Measurements from ENCODE around the gene VPS37D. TPM values are rescaled to one million over a fixed set of nuclear protein-coding genes. Genes with fewer than 3 reads are reported as not detected.

The VPS37D gene
- total and polyA plus RNA-seq, 8 donors = 0.55 to 2.4 (median 2.2) TPM; not detected in 4

DNA sequence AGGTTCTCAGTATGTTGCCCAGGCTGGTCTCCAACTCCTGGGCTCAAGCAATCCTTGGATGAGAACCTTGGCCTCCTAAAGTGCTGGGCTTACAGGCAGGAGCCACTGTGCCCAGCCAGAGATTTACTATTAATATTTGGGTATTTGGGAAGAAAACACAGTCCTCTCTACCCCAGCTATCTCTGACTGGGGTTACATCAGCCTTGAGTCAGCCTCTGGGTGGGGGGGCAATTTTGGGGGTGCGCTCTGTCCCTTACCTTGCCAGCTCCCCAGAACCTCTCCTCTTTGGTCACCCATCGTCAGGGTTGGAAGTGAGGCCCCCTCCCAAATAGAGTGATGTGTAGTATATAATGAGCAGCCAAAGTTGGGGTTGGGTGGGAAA is 45.1 kb upstream of the VPS37D start:
- Histone ChIP-seq H3K27me3 (peaks cover 11 to 70% (median 61%) of the 10 kb centered on the region in 3 donors), H3K9me3 (no peaks in the 10 kb centered on the region), H3K4me1 (peaks cover 17 to 25% (median 23%) of the 10 kb centered on the region in 4 donors), H3K36me3 (no peaks in the 10 kb centered on the region), H3K27ac (no peak overlapping the region), H3K4me3 (peak overlapping the region in 1 of 4 donors; percentile 53)
- 28 to 45% (median 36%) methylated on average over 2 of the region's 2 CpGs for WGBS, 5 donors
- DNase-seq = no peak
- intact Hi-C loops (cut with DNase I; ENCODE audit: low total_unique reads) = no loop called here
- TF ChIP-seq EP300 (IDR thresholded peaks at IDR 0.05) (no peak), POLR2AphosphoS5 (IDR thresholded peaks at IDR 0.05) (no peak), POLR2A (IDR thresholded peaks at IDR 0.05) (no peak)
- TF ChIP-seq, protein P1, sequence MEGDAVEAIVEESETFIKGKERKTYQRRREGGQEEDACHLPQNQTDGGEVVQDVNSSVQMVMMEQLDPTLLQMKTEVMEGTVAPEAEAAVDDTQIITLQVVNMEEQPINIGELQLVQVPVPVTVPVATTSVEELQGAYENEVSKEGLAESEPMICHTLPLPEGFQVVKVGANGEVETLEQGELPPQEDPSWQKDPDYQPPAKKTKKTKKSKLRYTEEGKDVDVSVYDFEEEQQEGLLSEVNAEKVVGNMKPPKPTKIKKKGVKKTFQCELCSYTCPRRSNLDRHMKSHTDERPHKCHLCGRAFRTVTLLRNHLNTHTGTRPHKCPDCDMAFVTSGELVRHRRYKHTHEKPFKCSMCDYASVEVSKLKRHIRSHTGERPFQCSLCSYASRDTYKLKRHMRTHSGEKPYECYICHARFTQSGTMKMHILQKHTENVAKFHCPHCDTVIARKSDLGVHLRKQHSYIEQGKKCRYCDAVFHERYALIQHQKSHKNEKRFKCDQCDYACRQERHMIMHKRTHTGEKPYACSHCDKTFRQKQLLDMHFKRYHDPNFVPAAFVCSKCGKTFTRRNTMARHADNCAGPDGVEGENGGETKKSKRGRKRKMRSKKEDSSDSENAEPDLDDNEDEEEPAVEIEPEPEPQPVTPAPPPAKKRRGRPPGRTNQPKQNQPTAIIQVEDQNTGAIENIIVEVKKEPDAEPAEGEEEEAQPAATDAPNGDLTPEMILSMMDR (IDR thresholded peaks at IDR 0.05) = no peak

DNA sequence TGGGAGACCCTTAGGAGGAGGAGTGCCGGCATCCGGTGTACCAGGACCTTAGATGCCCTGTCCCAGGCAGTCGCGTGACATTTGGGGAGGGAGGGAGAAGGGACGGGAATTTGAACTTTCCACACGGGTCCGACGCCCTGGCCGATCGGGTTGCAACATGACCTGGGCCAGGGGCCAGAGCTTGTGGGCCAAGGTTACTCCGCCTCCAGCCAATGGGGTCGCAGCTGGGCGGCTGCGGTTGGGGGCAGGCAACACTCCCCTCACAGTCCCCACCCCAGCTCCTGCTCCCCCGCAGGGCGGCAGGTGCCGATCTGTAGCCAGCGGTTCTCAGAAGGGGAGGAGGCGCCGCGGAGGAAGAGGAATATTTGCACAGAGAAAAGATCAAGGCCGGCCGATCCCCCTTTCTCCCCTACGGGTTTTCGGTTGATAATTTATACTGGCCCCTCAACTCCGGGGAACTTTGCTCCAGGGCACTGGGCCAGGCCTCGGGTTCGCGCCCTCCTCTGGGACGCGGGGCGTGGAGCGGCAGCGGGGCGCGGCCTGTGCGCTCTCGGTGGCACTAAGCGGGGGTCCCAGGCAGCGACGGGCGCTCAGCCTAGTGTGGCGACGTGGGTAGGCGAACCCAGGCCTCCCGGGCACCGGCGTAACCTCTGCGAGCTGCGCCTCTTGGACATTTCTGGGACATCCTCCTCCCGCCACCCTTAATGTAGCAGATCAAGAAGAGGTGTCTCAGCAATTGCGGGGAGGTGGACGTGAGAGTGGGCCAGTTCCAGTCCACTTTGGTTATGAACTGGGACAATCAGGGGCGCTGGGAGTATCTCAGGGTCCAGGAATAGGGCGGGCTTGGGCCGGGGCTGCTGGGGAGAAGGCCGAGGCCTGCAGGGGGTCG is 44.5 kb upstream of the VPS37D start:
- Histone ChIP-seq H3K9me3 (no peaks in the 10 kb centered on the region), H3K27me3 (peaks cover 11 to 77% (median 63%) of the 10 kb centered on the region in 3 donors), H3K4me1 (peaks cover 17 to 25% (median 23%) of the 10 kb centered on the region in 4 donors), H3K36me3 (no peaks in the 10 kb centered on the region), H3K27ac (peak overlapping the region in 1 of 5 donors; percentile 37), H3K4me3 (peak overlapping the region; percentile 46 to 63 (median 50))
- WGBS, 5 donors = 3 to 8% (median 4%) methylated on average over 45 to 58 of the region's 58 CpGs
- intact Hi-C loops (cut with DNase I; ENCODE audit: low total_unique reads) = no loop called here
- DNase-seq = peak in 1 of 2 donors; percentile 44
- TF ChIP-seq POLR2AphosphoS5 (IDR thresholded peaks at IDR 0.05) (no peak), EP300 (IDR thresholded peaks at IDR 0.05) (no peak), POLR2A (IDR thresholded peaks at IDR 0.05) (no peak)
- TF ChIP-seq, protein P1 (IDR thresholded peaks at IDR 0.05) = no peak

DNA sequence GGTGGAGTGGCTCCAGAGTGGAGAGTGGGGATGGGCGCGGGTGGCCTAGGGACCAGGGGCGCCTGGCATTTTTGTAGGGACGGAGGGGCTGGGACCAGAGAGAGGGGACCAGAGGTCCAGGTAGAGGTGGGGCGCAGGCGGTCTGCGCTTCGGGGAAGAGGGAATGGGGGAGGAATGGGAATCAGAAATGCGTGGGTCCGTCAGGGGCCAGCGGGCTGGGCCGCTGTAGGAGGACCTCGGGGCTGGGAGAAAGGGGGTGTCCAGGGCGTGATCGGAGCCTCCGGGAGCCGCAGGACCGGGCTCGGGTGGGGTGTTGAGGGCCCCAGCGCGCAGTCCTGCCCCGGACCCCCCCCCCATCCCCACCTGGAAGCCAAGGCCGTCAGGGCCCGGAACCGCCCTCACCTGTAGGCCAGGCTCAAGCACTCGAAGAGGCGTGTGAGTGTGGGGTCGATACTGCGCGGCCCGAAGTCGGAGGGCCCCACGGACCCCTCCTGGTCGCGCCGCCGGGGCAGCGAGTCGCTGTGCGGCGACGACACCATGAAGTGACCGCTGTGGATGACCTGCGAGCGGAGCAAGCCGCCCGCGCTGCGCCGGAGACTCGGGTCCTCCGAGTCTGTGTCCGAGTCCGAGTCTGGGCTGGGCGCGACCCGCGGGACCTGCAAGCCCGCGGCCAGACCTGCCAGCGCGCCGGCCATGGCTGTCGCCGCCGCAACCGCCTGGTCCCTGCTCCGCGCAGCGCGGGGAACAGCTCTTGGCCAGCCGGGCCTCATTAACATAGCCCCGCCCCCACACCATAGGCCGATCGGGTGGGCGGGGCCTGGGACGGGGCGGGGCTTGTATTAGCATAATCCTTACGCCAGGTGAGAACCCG is 43.6 kb upstream of the VPS37D start, which contains the start of gene MLXIPL:
Gene MLXIPL, minus strand, starts transcription at position 725 of the 871 bp plus-strand sequence. Its CDS starts 30 bp downstream, at position 695.
- Histone ChIP-seq H3K27ac (peak within 1 kb of the TSS in 2 of 5 donors; percentile 34 to 37), H3K27me3 (peaks cover 11 to 85% (median 70%) of the 10 kb centered on the region in 3 donors), H3K9me3 (no peaks in the 10 kb centered on the region), H3K4me1 (peaks cover 17 to 25% (median 23%) of the 10 kb centered on the region in 4 donors), H3K36me3 (no peaks in the 10 kb centered on the region), H3K4me3 (peak within 1 kb of the TSS; percentile 46 to 63 (median 50))
- DNase-seq = peak; percentile 93
- 2 to 5% (median 3%) methylated on average over 35 to 80 of the region's 80 CpGs for WGBS, 5 donors
- intact Hi-C loops (cut with DNase I; ENCODE audit: low total_unique reads) = no loop called here
- TF ChIP-seq POLR2AphosphoS5 (IDR thresholded peaks at IDR 0.05) (peak in 2 of 3 donors; percentile 27 to 65), EP300 (IDR thresholded peaks at IDR 0.05) (no peak)

DNA sequence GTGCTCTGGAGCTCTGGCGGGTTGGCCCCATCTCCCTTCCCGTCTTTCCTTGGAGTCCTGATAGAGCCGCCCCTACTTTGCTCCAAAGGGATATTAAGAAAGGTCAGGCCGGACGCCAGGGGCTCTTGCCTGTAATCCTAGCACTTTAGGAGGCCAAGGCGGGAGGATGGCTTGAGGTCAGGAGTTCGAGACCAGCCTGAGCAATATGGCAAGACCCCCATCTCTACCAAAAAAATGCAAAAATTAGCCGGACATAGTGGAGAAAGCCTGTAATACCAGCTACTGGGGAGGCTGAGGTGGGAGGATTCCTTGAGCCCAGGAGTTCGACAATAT is 43.0 kb upstream of the VPS37D start:
- no peaks in the 10 kb centered on the region for H3K36me3 ChIP-seq
- H3K4me1 ChIP-seq = peaks cover 17 to 30% (median 23%) of the 10 kb centered on the region in 4 donors
- no peak for DNase-seq
- peak overlapping the region; percentile 46 to 63 (median 50) for H3K4me3 ChIP-seq
- intact Hi-C loops (cut with DNase I; ENCODE audit: low total_unique reads) = no loop called here
- H3K27ac ChIP-seq = no peak overlapping the region
- WGBS, 5 donors = 39 to 47% (median 41%) methylated on average over 8 to 9 of the region's 9 CpGs
- peaks cover 11 to 92% (median 70%) of the 10 kb centered on the region in 3 donors for H3K27me3 ChIP-seq
- no peaks in the 10 kb centered on the region for H3K9me3 ChIP-seq
- no peak for TF ChIP-seq EP300 (IDR thresholded peaks at IDR 0.05)
- TF ChIP-seq POLR2AphosphoS5 (IDR thresholded peaks at IDR 0.05) = no peak
- TF ChIP-seq POLR2A (IDR thresholded peaks at IDR 0.05) = no peak
- TF ChIP-seq, protein P1 (IDR thresholded peaks at IDR 0.05) = no peak

Measured in stomach (tissue), 9 donors.